LNCAP (cell line): ENCODE data around the gene DNAJB4.

Experiments used
- TF ChIP-seq, protein P1 (sequence below): fragments of 450-650 bp; IDR thresholded peaks from 2 replicates; pipeline ENCODE4 v1.5.1; 2017; ENCODE audit warnings: mild to moderate bottlenecking

The DNAJB4 gene

DNA sequence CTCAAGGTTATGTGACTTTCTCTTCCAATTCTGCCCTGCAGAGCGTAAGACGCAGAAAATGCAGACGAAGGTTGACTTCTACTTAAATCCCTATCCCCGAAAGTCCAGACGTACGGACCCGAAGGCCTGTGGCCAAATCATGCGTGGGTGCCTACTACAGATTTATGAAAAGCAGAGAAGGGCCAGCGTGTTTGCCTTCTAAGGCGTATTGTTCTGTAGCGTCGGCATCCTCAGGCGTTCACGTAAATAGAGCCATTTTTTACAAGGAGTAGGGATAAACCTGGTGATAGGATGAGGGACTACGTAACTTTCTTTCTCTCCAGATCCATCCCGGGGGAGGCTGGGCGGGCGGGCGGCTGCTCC is 40.8 kb downstream of the DNAJB4 start:
- TF ChIP-seq, protein P1, sequence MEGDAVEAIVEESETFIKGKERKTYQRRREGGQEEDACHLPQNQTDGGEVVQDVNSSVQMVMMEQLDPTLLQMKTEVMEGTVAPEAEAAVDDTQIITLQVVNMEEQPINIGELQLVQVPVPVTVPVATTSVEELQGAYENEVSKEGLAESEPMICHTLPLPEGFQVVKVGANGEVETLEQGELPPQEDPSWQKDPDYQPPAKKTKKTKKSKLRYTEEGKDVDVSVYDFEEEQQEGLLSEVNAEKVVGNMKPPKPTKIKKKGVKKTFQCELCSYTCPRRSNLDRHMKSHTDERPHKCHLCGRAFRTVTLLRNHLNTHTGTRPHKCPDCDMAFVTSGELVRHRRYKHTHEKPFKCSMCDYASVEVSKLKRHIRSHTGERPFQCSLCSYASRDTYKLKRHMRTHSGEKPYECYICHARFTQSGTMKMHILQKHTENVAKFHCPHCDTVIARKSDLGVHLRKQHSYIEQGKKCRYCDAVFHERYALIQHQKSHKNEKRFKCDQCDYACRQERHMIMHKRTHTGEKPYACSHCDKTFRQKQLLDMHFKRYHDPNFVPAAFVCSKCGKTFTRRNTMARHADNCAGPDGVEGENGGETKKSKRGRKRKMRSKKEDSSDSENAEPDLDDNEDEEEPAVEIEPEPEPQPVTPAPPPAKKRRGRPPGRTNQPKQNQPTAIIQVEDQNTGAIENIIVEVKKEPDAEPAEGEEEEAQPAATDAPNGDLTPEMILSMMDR, result no peak

- TF ChIP-seq, protein P1, result no peak
Observed at GRCh38 chr1:78045926-78046778, 41.4 kb downstream of the DNAJB4 start, which contains the start of gene GIPC2. Gene GIPC2, plus strand, starts transcription at chr1:78045966. Its CDS starts 129 bp downstream, at chr1:78046095.

DNA sequence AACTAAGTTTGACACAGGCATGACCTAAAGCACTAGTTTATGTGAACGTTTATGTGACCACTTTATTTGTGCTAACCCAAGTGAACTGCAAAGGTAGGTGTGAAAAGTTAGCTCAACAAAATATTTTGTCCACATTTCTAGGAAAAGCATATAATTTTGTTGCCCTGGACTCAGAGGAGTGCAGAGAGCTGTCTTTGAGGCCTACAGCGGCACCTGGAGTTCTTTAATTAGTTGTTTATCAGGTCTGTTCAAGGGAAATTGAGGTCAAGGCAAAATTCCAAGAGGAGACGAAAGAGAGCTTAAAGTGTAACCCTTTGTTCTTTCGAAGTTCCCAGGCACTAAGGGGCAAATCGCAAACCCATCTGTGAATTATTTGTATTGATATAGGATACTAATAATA is 42.4 kb downstream of the DNAJB4 start:
- TF ChIP-seq, protein P1, result no peak

DNA sequence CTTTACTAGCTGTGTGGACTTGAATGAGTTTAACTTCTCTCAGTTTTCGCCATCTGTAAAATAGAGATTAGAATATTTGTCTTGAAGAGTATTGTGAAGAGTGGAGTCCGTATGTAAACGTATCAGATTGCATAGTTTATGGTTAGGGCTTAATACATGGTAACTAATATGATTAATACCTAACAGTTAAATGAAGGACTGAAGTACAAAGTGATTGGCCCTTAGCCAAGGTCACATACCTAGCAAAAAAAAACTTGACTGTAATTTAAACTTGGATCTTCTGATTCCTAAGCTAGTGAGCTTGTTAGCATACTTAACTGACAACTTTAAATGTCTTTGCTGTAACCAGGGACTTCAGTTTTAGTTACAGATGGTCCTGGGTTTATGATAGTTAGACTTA is 42.9 kb downstream of the DNAJB4 start:
- TF ChIP-seq, protein P1, result no peak

- TF ChIP-seq, protein P1, result no peak
Observed at GRCh38 chr1:78048446-78048845, 43.7 kb downstream of the DNAJB4 start.

GRCh38 chr1:78049396-78049795 is 44.7 kb downstream of the DNAJB4 start:
- TF ChIP-seq, protein P1, result no peak

DNA sequence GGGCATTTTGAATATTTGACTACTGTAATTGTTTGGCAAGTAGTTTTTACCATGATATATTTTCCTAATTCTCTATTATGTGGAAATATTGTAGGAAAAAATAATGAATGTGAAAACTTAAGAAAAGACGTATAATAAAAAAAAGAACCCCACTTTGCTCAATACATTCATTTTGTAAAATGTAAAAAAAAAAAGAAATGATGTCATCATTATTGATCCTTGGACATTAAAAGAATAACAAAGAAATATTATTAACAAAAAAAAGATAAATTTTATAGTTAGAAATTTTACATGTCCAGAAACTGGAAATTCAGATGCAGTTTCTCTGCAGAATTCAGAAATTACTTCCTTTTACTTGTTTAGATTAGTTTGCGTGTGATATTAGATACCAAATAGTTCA is 46.3 kb downstream of the DNAJB4 start:
- TF ChIP-seq, protein P1, result no peak
